NCI-H2081 treated with DMSO at 0.1 percent for 48 hours (cell line): Measurements from ENCODE around the gene FRAS1.
"Not testable (repeated sequence)": the region's sequence is repeated elsewhere in the genome, so short reads cannot be mapped to it uniquely, and the experiment has no call there.

ENCODE experiments used
- DNase-seq: peaks from one replicate; lab custom pipeline; 2025; lab: John Stamatoyannopoulos, UW

Gene FRAS1

GRCh38 chr4:78165758-78166157 lies 108.6 kb downstream of the FRAS1 start:
- DNase-seq, result no peak

GRCh38 chr4:78166622-78167021 lies 109.5 kb downstream of the FRAS1 start:
- no peak for DNase-seq

DNA sequence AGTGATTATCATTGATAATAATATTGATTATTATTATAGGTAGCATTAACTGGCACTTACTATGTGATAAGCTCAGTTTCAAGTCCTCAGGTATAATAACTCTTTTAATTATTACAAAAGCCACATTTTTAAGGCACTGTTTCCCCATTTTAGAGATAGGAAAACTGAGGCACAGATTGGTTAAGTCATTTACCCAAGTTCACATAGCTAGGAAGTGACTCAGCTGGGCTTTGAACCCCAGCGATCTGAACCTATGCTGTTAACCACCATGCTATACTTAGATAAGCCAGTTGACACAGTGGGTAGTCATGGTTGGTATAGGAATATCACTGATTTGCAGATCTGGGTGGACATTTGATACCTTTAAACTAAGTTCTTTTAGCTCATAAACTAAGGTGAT lies 110.4 kb downstream of the FRAS1 start:
- DNase-seq, result no peak

- no peak for DNase-seq
Observed at GRCh38 chr4:78168029-78168428, 110.9 kb downstream of the FRAS1 start.

GRCh38 chr4:78169728-78170127 lies 112.6 kb downstream of the FRAS1 start:
- DNase-seq, result no peak

DNA sequence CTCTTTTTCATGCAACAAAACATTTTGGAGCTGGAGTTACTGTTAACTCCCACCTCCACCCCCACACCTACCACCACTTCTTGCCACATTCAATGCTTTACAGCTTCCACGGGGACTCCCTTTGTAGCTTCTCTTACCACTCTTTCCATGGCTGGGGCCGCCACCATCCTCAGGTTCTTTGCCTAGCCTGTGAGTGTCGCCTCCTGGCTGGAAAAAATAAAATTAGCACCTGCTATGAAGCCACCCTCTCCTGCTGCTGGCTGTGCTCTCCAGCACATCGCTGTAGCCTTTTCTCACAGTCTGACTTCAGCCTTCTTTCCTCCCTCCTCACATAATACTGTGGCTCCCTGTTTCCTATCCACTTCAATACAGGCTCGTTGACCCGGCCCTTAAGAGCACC lies 114.4 kb downstream of the FRAS1 start:
- DNase-seq, result no peak

GRCh38 chr4:78174891-78175290 lies 117.8 kb downstream of the FRAS1 start:
- DNase-seq, result no peak

GRCh38 chr4:78179196-78179595 lies 122.1 kb downstream of the FRAS1 start:
- no peak for DNase-seq

DNA sequence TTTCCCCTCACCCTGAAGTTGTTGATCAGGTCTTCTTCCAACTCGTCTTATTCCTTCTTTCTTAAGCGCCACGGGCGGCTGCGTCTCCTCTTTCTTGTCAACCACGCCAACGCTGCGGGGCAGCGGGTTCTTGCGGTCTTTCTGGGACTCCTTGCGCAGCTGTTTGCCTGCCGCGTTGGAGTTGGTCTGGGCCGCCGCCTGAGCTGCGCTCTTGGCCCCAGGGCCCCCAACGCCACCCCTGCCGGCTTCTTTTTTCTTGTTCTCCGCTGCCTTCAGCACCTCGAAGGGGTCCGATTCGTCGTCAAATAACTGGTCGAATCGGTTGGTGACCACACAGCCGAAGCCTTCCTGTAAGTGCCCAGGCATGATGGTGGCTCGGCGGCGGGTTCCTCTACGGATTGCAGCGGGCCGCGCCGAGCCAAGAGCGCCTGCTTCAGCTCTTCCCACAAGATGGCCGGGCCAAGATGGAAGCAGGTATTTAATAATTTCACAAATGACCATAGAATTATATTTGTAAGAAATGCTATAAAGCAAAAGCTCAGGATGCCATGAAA lies 124.6 kb downstream of the FRAS1 start:
- not testable (repeated sequence) for DNase-seq

DNA sequence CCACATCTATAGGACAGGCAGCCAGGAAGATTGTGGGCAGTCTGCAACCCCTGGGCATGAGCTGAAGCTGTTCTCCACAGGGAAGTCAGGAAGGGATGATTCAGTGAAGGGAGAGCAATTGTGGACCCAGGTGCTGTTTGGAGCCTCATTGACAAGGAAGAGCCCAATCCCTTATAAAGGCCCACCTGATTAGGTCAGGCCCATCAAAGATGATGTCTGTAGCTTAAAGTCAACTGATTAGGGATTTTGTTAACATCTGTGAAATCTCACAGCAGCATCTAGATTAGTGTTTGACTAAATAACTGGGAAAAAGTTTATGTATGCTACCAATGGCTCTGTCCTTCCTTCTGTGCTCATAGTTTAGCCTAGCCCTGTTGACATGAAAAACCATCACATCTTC lies 127.5 kb downstream of the FRAS1 start:
- DNase-seq, result no peak

DNA sequence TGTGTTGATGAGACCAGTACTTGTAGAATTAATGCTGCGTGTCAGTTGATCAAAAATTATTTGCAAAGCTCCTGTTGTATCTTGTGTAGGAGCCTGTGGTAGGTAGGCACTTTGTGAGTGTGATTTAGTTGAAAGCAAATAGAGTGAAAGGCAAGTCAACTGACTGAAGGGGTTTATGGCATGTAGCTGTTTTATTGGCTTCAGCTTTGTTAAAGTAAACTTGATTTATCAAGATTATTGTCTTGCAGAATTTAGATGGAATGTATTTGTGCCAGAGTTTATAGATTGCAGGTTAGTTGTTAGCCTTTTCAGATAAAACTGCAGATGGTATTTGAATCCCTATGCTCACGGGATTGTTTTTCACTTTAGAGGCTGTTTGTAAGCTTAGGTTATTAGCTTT lies 128.0 kb downstream of the FRAS1 start:
- no peak for DNase-seq

DNA sequence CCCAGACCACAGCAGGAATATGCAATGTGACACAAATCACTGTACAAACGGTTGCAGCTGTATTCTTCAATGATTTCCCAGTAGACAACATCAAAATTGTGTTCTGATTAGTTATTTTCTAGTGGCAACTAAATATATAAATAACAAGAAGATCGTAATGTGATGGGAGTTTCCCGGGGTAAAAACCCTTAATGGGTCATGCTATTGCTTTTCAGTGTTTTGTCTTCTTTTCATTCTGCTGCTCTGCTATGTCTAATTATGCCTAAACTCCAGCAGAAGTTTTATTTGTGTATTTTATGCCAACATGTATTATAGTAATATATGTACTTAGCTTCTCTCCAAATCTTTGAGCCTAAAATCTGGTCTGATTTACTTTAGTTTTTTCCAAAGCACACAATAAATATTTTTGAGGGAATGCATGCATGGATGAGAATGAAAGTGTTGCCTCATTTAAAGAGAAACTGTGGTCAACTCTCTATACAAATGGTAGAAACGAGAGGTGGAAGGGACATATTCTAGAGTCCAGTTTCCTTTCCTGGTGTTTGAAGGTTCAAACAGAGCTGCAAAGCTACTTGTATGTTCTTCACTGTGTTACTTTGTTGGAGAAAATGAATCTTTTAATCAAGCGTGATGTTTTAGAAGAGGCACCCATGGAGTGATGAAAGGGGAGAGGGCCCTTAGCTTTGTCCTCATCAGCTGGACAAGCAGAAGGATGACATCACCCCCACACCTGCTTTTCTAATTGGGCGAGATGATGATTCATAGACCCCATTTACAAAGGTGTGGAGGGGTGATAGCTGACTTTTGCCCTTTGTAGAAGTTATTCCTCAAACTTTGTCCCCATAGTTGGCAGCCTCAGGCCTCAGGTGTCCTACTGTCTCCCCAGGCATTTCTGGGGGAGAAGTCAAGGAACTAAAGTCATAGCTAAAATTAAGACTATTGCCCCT lies 129.7 kb downstream of the FRAS1 start:
- no peak for DNase-seq

- DNase-seq, result no peak
Observed at GRCh38 chr4:78190068-78190467, 132.9 kb downstream of the FRAS1 start.

- DNase-seq, result no peak
Observed at GRCh38 chr4:78190595-78190994, 133.5 kb downstream of the FRAS1 start.

DNA sequence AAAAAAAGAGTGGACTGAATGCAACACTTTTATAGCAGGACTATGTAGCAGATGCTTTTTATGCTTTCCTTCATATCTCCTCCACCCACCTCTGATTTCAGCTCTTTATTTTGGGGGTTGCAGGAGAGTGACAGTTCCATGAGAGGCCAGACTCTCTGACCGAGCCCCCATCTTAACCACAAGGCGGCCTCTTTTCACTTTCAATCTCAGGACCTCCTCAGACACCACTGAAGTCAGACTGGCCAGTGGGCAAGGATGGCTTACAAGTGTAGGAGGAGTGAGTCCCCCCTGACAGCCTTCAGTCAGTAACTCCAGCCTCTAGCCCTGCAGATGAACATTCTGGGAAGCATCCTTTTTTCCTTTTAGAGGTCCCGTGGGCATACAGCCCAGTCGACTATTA lies 140.8 kb downstream of the FRAS1 start:
- no peak for DNase-seq

DNA sequence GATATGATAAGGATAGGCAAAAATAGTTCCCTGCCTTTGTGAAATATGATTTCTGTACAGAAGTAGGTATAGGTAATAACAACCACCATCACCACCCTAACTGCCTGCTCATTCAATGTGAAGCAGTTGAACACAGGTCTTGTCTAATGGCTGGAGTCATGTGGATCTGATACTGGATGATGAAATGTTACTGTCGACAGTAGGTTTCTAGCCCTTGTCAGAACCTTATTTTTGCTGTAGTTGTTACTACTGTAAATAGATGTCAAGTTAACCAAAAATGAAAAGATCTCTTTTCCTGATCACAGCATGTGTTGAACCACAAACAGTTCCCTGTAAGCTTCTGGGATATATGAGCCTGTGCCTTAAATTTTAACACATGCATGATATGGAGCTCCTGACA lies 142.9 kb downstream of the FRAS1 start:
- DNase-seq, result no peak

GRCh38 chr4:78200949-78201348 lies 143.8 kb downstream of the FRAS1 start:
- no peak for DNase-seq

GRCh38 chr4:78204176-78204575 lies 147.1 kb downstream of the FRAS1 start:
- no peak for DNase-seq

DNA sequence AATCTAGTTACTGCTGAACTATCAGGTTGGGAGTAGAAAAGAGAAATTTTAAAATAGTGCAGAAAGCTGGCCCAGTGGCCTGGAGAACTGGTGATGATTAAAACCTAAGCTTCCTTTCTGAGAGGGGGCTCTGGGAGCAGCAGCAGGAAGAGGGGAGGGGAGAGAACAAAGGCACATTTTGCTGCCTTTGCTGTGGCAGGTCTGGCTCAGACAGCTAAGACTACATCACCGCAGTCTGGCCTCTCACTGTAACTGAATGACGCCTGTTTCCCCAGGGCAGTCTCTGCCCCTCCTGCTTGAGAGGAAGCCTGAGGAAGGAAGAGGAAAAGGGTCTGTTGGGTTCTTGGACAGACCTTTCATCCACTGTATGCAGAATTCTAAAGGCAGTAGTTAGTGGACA lies 148.5 kb downstream of the FRAS1 start:
- DNase-seq, result no peak

DNA sequence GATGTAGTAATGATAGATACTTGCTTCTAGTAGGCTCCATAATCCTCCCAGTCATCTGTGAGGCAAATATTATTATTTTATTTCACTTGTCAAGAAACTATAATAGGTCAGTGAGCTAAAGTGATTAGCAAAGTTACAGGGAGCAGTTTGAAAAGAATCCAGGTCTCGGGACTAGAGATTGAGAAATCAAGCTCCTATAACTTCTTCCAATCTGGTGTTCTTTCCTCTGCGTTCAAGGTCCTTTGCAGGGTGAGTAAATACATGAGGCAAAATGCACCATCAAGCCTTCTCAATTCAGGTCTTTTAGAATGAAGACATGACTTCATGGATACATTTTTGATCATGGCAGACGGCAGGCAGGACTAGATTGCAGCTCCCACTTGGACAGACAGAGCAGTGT lies 150.4 kb downstream of the FRAS1 start:
- DNase-seq, result no peak

DNA sequence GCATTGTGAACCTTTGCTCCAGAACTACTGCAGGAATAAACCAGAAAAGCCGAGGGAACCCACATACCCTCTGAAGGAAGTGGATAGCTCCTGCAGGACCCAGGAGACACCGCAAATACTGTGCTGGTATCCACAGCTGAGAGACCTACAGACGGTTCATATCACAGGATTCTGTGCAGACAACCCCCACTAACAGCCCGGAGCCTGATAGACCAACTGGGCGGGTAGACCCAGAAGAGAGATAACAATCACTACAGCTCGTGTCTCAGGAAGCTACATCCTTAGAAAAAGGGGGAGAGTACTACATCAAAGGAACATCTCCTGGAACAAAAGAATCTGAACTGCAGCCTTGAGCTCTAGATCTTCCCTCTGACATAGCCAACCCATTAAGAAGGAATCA lies 150.8 kb downstream of the FRAS1 start:
- no peak for DNase-seq

- not testable (repeated sequence) for DNase-seq
Observed at GRCh38 chr4:78208896-78209295, 151.8 kb downstream of the FRAS1 start.

DNA sequence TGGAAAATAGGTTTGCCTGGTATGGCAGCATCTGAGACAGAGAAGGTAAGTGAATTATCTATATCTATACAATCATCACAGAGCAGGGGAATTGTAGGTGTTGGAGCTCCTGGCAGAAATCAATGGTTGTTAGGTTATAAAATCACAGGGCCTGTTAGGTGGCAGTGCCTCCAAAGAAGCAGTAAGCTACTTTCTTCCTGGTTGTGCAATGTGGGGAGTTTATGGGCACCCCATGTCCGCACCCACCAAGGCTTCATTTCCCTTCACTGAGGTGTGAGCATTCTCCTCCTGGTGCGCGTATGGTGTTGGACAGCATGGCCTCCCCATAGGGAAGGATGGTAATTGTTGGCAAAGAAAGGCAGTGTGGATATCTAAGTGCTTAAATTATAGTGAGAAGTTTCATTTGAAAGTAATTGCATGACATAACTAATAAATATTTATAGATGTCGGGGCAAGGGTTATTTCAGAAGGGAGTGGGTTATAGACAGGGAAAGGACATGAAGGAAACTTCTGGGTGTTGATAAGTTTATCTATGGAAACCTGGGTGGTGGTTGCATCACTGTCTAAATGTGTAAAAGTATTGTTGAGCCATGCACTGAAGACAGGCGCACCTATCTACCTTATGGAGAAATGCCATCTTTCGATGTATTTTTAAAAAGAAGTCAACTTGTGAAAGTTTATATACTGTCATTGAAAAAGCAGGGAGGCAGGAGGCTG lies 153.7 kb downstream of the FRAS1 start:
- DNase-seq, result no peak
